Measurements from ENCODE around the gene KATNB1. TPM values are rescaled to one million over a fixed set of nuclear protein-coding genes. Genes with fewer than 3 reads are reported as not detected.
A peak's percentile ranks its signal among the peaks of the same experiment; 100 is the strongest.

KATNB1 gene
- total RNA-seq, 3 donors from 2014 or later (not counting 1 experiment from before 2014, with no cell fraction given): 23.6 to 34.3 (median 29.7) TPM

DNA sequence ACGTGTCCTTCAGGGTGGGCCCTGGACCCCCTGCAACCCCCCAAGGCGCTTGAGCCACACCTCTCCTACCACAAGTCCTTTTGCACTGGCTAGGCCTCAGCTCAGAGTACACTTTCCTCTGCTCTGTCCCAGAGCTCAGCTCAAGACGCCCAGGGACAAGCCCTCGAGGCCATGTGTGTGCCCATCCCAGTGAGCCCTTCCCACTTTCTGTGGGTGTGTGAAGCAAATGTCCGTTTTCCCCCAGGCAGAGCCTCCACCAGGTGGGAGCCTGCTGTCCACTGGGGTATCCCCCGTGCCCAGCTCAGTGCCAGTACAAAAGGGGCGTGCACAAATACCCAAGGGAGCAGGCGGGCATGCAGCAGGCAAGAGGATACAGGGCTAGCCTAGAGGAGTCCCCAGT, 48.3 kb downstream of the KATNB1 start:
- 89% methylated on average over 8 of the region's 8 CpGs for WGBS (ENCODE audit: insufficient coverage)
- intact Hi-C loops (cut with micrococcal nuclease): no loop called here

DNA sequence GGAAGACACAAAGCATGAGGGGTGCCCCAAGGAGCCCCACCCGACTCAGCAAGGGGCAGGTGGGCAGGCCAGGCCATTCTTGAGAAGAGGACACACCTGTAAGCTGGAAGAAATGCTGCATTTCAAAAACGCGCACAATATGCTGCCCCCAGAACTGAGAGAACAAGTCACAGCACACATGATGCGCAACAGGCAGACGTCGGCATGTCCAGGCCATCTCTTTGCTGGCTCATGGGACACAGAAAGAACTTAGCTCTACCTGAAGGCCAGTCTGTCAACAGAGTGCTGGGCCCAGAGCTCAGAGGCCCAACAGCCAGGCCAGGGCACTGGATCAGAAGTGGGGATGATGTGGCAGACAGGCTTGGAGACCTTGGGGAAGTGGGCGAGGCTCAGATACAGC, 48.8 kb downstream of the KATNB1 start:
- no peaks in the 10 kb centered on the region for H3K27me3 Mint-ChIP-seq (ENCODE audit: low read depth in 2 of 2)
- no peaks in the 10 kb centered on the region for H3K27me3 ChIP-seq (ENCODE audit: control insufficient read depth, insufficient read depth, low read length)
- intact Hi-C loops (cut with micrococcal nuclease): no loop called here
- ATAC-seq: no peak
- no peak overlapping the region for H3K4me3 ChIP-seq (ENCODE audit: low read length)
- H3K9me3 ChIP-seq (ENCODE audit: control insufficient read depth, insufficient read depth, low read length): no peaks in the 10 kb centered on the region
- DNase-seq: no peak
- no peaks in the 10 kb centered on the region for H3K36me3 Mint-ChIP-seq
- H3K4me1 Mint-ChIP-seq: no peaks in the 10 kb centered on the region
- H3K9me3 Mint-ChIP-seq: no peaks in the 10 kb centered on the region
- no peak overlapping the region for H3K4me3 Mint-ChIP-seq
- H3K27ac Mint-ChIP-seq: no peak overlapping the region
- no peak for TF ChIP-seq CTCF (IDR thresholded peaks at IDR 0.05)
- no peaks in the 10 kb centered on the region for H3K4me1 ChIP-seq (ENCODE audit: control insufficient read depth, insufficient read depth, low read length)
- H3K27ac ChIP-seq (ENCODE audit: low read length): no peak overlapping the region
- WGBS (ENCODE audit: insufficient coverage): 91% methylated on average over 7 of the region's 7 CpGs
- H3K36me3 ChIP-seq (ENCODE audit: control insufficient read depth, insufficient read depth, low read length): no peaks in the 10 kb centered on the region

More for the DNA sequence above, 48.3 kb downstream of the KATNB1 start:
- Histone ChIP-seq H3K27me3 (ENCODE audit: control insufficient read depth, insufficient read depth, low read length) (no peaks in the 10 kb centered on the region), H3K4me1 (ENCODE audit: control insufficient read depth, insufficient read depth, low read length) (no peaks in the 10 kb centered on the region), H3K9me3 (ENCODE audit: control insufficient read depth, insufficient read depth, low read length) (no peaks in the 10 kb centered on the region), H3K4me3 (ENCODE audit: low read length) (no peak overlapping the region), H3K27ac (ENCODE audit: low read length) (no peak overlapping the region), H3K36me3 (ENCODE audit: control insufficient read depth, insufficient read depth, low read length) (no peaks in the 10 kb centered on the region)
- TF ChIP-seq CTCF (IDR thresholded peaks at IDR 0.05): no peak
- DNase-seq (no peak), ATAC-seq (no peak)
- Mint-ChIP-seq H3K27ac (no peak overlapping the region), H3K27me3 (ENCODE audit: low read depth in 2 of 2) (no peaks in the 10 kb centered on the region), H3K4me1 (no peaks in the 10 kb centered on the region), H3K4me3 (no peak overlapping the region), H3K9me3 (no peaks in the 10 kb centered on the region), H3K36me3 (no peaks in the 10 kb centered on the region)

GRCh38 chr16:57785385-57785784, 49.8 kb downstream of the KATNB1 start:
- no peak for TF ChIP-seq CTCF (IDR thresholded peaks at IDR 0.05)
- no peaks in the 10 kb centered on the region for H3K9me3 ChIP-seq (ENCODE audit: control insufficient read depth, insufficient read depth, low read length)
- no peaks in the 10 kb centered on the region for H3K27me3 ChIP-seq (ENCODE audit: control insufficient read depth, insufficient read depth, low read length)
- no peak for ATAC-seq
- Mint-ChIP-seq H3K4me1 (no peaks in the 10 kb centered on the region), H3K27me3 (ENCODE audit: low read depth in 2 of 2) (no peaks in the 10 kb centered on the region), H3K9me3 (no peaks in the 10 kb centered on the region), H3K36me3 (no peaks in the 10 kb centered on the region), H3K27ac (no peak overlapping the region), H3K4me3 (no peak overlapping the region)
- no peak overlapping the region for H3K4me3 ChIP-seq (ENCODE audit: low read length)
- no peak for DNase-seq
- 90% methylated on average over 10 of the region's 10 CpGs for WGBS (ENCODE audit: insufficient coverage)
- intact Hi-C loops (cut with micrococcal nuclease): no loop called here
- H3K4me1 ChIP-seq (ENCODE audit: control insufficient read depth, insufficient read depth, low read length): no peaks in the 10 kb centered on the region
- no peaks in the 10 kb centered on the region for H3K36me3 ChIP-seq (ENCODE audit: control insufficient read depth, insufficient read depth, low read length)
- H3K27ac ChIP-seq (ENCODE audit: low read length): no peak overlapping the region

GRCh38 chr16:57785924-57786323, 50.4 kb downstream of the KATNB1 start:
- H3K36me3 ChIP-seq (ENCODE audit: control insufficient read depth, insufficient read depth, low read length): no peaks in the 10 kb centered on the region
- intact Hi-C loops (cut with micrococcal nuclease): no loop called here
- ATAC-seq: no peak
- TF ChIP-seq CTCF (IDR thresholded peaks at IDR 0.05): no peak
- no peaks in the 10 kb centered on the region for H3K4me1 Mint-ChIP-seq
- no peak overlapping the region for H3K27ac ChIP-seq (ENCODE audit: low read length)
- H3K9me3 ChIP-seq (ENCODE audit: control insufficient read depth, insufficient read depth, low read length): no peaks in the 10 kb centered on the region
- H3K4me3 Mint-ChIP-seq: no peak overlapping the region
- no peaks in the 10 kb centered on the region for H3K4me1 ChIP-seq (ENCODE audit: control insufficient read depth, insufficient read depth, low read length)
- H3K27ac Mint-ChIP-seq: peak overlapping the region in 1 of 2 donors; percentile 40
- 95% methylated on average over 8 of the region's 8 CpGs for WGBS (ENCODE audit: insufficient coverage)
- H3K27me3 Mint-ChIP-seq (ENCODE audit: low read depth in 2 of 2): no peaks in the 10 kb centered on the region
- no peak for DNase-seq
- no peaks in the 10 kb centered on the region for H3K36me3 Mint-ChIP-seq
- H3K4me3 ChIP-seq (ENCODE audit: low read length): no peak overlapping the region
- no peaks in the 10 kb centered on the region for H3K27me3 ChIP-seq (ENCODE audit: control insufficient read depth, insufficient read depth, low read length)
- no peaks in the 10 kb centered on the region for H3K9me3 Mint-ChIP-seq
